Neural crest cell (in vitro differentiated cells): ENCODE measurements around the gene CARMIL3. TPM values are rescaled to one million over a fixed set of nuclear protein-coding genes. Genes with fewer than 3 reads are reported as not detected.

Experiments used
- DNase-seq: peaks from one replicate; pipeline ENCODE4 v3.0.0; 2021; ENCODE audit warnings: low read depth, mixed read lengths, low spot score
- H3K27ac Mint-ChIP-seq: one replicate; pipeline ENCODE4 v1.8.0; 2021; ENCODE audit warnings: mild to moderate bottlenecking, mixed read lengths; ENCODE audit not compliant: unreplicated experiment
- H3K27me3 Mint-ChIP-seq: 2 replicates; pipeline ENCODE4 v1.8.0; 2021; ENCODE audit warnings: low read depth, mild to moderate bottlenecking, mixed read lengths
- H3K36me3 Mint-ChIP-seq: 2 replicates; pipeline ENCODE4 v1.8.0; 2021; ENCODE audit warnings: low read depth, mild to moderate bottlenecking, mixed read lengths
- H3K4me1 Mint-ChIP-seq: 2 replicates; pipeline ENCODE4 v1.8.0; 2021; ENCODE audit warnings: mixed read lengths
- H3K4me3 Mint-ChIP-seq: one replicate; pipeline ENCODE4 v1.8.0; 2021; ENCODE audit warnings: mild to moderate bottlenecking, mixed read lengths
- H3K9me3 Mint-ChIP-seq: 2 replicates; pipeline ENCODE4 v1.8.0; 2021; ENCODE audit warnings: mixed read lengths
- CTCF ChIP-seq: fragments of 200-600 bp; sonication (generic); conservative IDR thresholded peaks from 2 replicates; pipeline ENCODE4 v1.5.0; 2021; ENCODE audit warnings: antibody characterized with exemption, mild to moderate bottlenecking
- total RNA-seq: library from RNA; stranded (reverse); gene quantifications from 2 replicates; pipeline ENCODE4 v1.2.1, GENCODE V29; 2021

Gene CARMIL3
- total RNA-seq, 1 donor from 2014 or later: 9.4 TPM

- no peak overlapping the region for H3K27ac Mint-ChIP-seq
- peaks cover 14% of the 10 kb centered on the region for H3K4me1 Mint-ChIP-seq
- peaks cover 20% of the 10 kb centered on the region for H3K27me3 Mint-ChIP-seq
- H3K36me3 Mint-ChIP-seq: no peaks in the 10 kb centered on the region
- TF ChIP-seq CTCF: no peak
- no peak for DNase-seq
- peak overlapping the region; percentile 85 for H3K4me3 Mint-ChIP-seq
- H3K9me3 Mint-ChIP-seq: no peaks in the 10 kb centered on the region
Measured at GRCh38 chr14:24052656-24053547, 1.1 kb downstream of the CARMIL3 start.

GRCh38 chr14:24053548-24054323, 1.9 kb downstream of the CARMIL3 start:
- peak overlapping the region; percentile 85 for H3K4me3 Mint-ChIP-seq
- H3K36me3 Mint-ChIP-seq: no peaks in the 10 kb centered on the region
- TF ChIP-seq CTCF: no peak
- H3K27me3 Mint-ChIP-seq: peaks cover 14% of the 10 kb centered on the region
- H3K27ac Mint-ChIP-seq: no peak overlapping the region
- H3K4me1 Mint-ChIP-seq: peaks cover 19% of the 10 kb centered on the region
- no peak for DNase-seq
- H3K9me3 Mint-ChIP-seq: no peaks in the 10 kb centered on the region

- Mint-ChIP-seq H3K36me3 (no peaks in the 10 kb centered on the region), H3K4me3 (no peak overlapping the region), H3K4me1 (peaks cover 19% of the 10 kb centered on the region), H3K27ac (no peak overlapping the region), H3K9me3 (no peaks in the 10 kb centered on the region), H3K27me3 (peaks cover 12% of the 10 kb centered on the region)
- no peak for DNase-seq
- no peak for TF ChIP-seq CTCF
Measured at GRCh38 chr14:24054324-24054641, 2.5 kb downstream of the CARMIL3 start.

GRCh38 chr14:24054646-24055045, 2.8 kb downstream of the CARMIL3 start:
- no peak for TF ChIP-seq CTCF
- Mint-ChIP-seq H3K27ac (no peak overlapping the region), H3K9me3 (no peaks in the 10 kb centered on the region), H3K36me3 (no peaks in the 10 kb centered on the region), H3K4me1 (peaks cover 19% of the 10 kb centered on the region), H3K27me3 (peaks cover 12% of the 10 kb centered on the region), H3K4me3 (peak overlapping the region; percentile 61)
- no peak for DNase-seq

GRCh38 chr14:24055971-24056799, 4.4 kb downstream of the CARMIL3 start:
- H3K36me3 Mint-ChIP-seq: no peaks in the 10 kb centered on the region
- no peak overlapping the region for H3K27ac Mint-ChIP-seq
- no peak for DNase-seq
- H3K4me1 Mint-ChIP-seq: peaks cover 15% of the 10 kb centered on the region
- no peak for TF ChIP-seq CTCF
- H3K27me3 Mint-ChIP-seq: peaks cover 7% of the 10 kb centered on the region
- H3K9me3 Mint-ChIP-seq: no peaks in the 10 kb centered on the region
- H3K4me3 Mint-ChIP-seq: no peak overlapping the region
